SK-N-SH treated with all-trans-retinoic acid at 6 μM for 48 hours (cell line): ENCODE data around the gene SYNPO2.

Source experiments
- ARNTL ChIP-seq: fragments of 450-650 bp; formaldehyde crosslinking; IDR thresholded peaks from 2 replicates; pipeline ENCODE4 v1.5.0; 2020; ENCODE audit warnings: low read depth, mild to moderate bottlenecking, moderate library complexity, borderline replicate concordance
- GLIS3 ChIP-seq: fragments of 250-450 bp; sonication (Bioruptor Pico); IDR thresholded peaks from 2 replicates; pipeline ENCODE4 v1.5.0; 2020; ENCODE audit warnings: mild to moderate bottlenecking, moderate library complexity
- OSR1 ChIP-seq: fragments of 250-450 bp; sonication (Bioruptor Pico); IDR thresholded peaks from 2 replicates; pipeline ENCODE4 v1.8.0; 2022; ENCODE audit warnings: moderate library complexity, mild to moderate bottlenecking, inconsistent platforms
- TCF4 ChIP-seq: fragments of 250-450 bp; sonication (Bioruptor Pico); IDR thresholded peaks from 2 replicates; pipeline ENCODE4 v1.8.0; 2021; ENCODE audit warnings: mild to moderate bottlenecking, moderate library complexity, borderline replicate concordance
- ZFP3 ChIP-seq: fragments of 250-450 bp; sonication (Bioruptor Pico); IDR thresholded peaks from 2 replicates; pipeline ENCODE4 v1.5.0; 2020; ENCODE audit warnings: mild to moderate bottlenecking, moderate library complexity

- no peak for TF ChIP-seq GLIS3 (CRISPR knock-in tag)
- TF ChIP-seq OSR1 (CRISPR knock-in tag): no peak
- TF ChIP-seq ZFP3: no peak
- TF ChIP-seq ARNTL (CRISPR knock-in tag): no peak
- TF ChIP-seq TCF4 (CRISPR knock-in tag): no peak
These were observed 50.6 kb downstream of the SYNPO2 start for GRCh38 chr4:118939169-118939783.
